NCI-H2196 treated with DMSO at 0.1 percent for 48 hours (cell line): ENCODE results near the gene EFR3B.

Experiments
- DNase-seq: peaks from one replicate; lab custom pipeline; 2025; ENCODE audit not compliant: unreplicated experiment; lab: John Stamatoyannopoulos, UW

The EFR3B gene

GRCh38 chr2:25068217-25068616, 26.3 kb downstream of the EFR3B start:
- no peak for DNase-seq

- DNase-seq = no peak
Observed at GRCh38 chr2:25071966-25072365, 30.1 kb downstream of the EFR3B start.

- no peak for DNase-seq
Observed at GRCh38 chr2:25072606-25073005, 30.7 kb downstream of the EFR3B start.

GRCh38 chr2:25073025-25073424, 31.1 kb downstream of the EFR3B start:
- DNase-seq = no peak

- no peak for DNase-seq
Observed at GRCh38 chr2:25073914-25074313, 32.0 kb downstream of the EFR3B start.

GRCh38 chr2:25074826-25075225, 33.0 kb downstream of the EFR3B start:
- DNase-seq = no peak

- DNase-seq = no peak
Observed at GRCh38 chr2:25076749-25077148, 34.9 kb downstream of the EFR3B start.

- no peak for DNase-seq
Observed at GRCh38 chr2:25077789-25078169, 35.9 kb downstream of the EFR3B start.

GRCh38 chr2:25078170-25079049, 36.5 kb downstream of the EFR3B start:
- DNase-seq = peak; percentile 78

- DNase-seq = peak; percentile 64
Observed at GRCh38 chr2:25079050-25079635, 37.3 kb downstream of the EFR3B start.

GRCh38 chr2:25081237-25081790, 39.4 kb downstream of the EFR3B start:
- DNase-seq = no peak

GRCh38 chr2:25082002-25082622, 40.2 kb downstream of the EFR3B start:
- DNase-seq = no peak

- DNase-seq = peak; percentile 51
Observed at GRCh38 chr2:25085761-25086560, 44.1 kb downstream of the EFR3B start.

- no peak for DNase-seq
Observed at GRCh38 chr2:25088817-25089516, 47.1 kb downstream of the EFR3B start.

GRCh38 chr2:25089605-25090315, 47.9 kb downstream of the EFR3B start:
- DNase-seq = no peak

GRCh38 chr2:25090801-25091200, 48.9 kb downstream of the EFR3B start:
- DNase-seq = no peak

- DNase-seq = no peak
Observed at GRCh38 chr2:25091265-25091664, 49.4 kb downstream of the EFR3B start.

GRCh38 chr2:25098056-25098455, 56.2 kb downstream of the EFR3B start:
- DNase-seq = no peak

- DNase-seq = no peak
Observed at GRCh38 chr2:25098670-25099486, 57.0 kb downstream of the EFR3B start.
